Caco-2 (cell line): ENCODE data around the gene ZNRF1. TPM values are rescaled to one million over a fixed set of nuclear protein-coding genes. Genes with fewer than 3 reads are reported as not detected.
A peak's percentile ranks its signal among the peaks of the same experiment; 100 is the strongest.

Experiments
- BruUV-seq: library from RNA; stranded (reverse); fragments of 400-500 nt; replicated peaks from 2 replicates; lab custom pipeline; 2021; lab: Mats Ljungman, UMichigan
- CTCF ChIA-PET: fragments of 300-600 bp; sonication (Branson Sonifier 250); formaldehyde crosslinking; loops from one replicate; lab custom pipeline; 2022; ENCODE audit warnings: antibody characterized with exemption; lab: Charles Lee
- POLR2A ChIA-PET: fragments of 300-600 bp; sonication (Branson Sonifier 250); formaldehyde crosslinking; loops from one replicate; lab custom pipeline; 2022; ENCODE audit warnings: antibody characterized with exemption; lab: Charles Lee
- DNase-seq, 2 experiments: peaks; one replicate each; pipeline versions ENCODE4 v3.0.0 to v3.0.0-alpha.2; 2020 to 2022
- H3K27me3 ChIP-seq: replicated peaks from 2 replicates; pipeline ENCODE4 v1.6.0; 2011; ENCODE audit warnings: low read length; ENCODE audit not compliant: control insufficient read depth, insufficient read depth
- H3K36me3 ChIP-seq: 2 replicates; pipeline ENCODE4 v1.5.1; 2011; ENCODE audit warnings: low read length; ENCODE audit not compliant: control insufficient read depth, insufficient read depth
- H3K4me1 ChIP-seq: fragments of 250-450 bp; sonication (Bioruptor Pico); 2 replicates; pipeline ENCODE4 v1.5.1; 2020; ENCODE audit warnings: mild to moderate bottlenecking
- H3K4me3 ChIP-seq: 2 replicates; pipeline ENCODE4 v1.5.1; 2011; ENCODE audit warnings: low read depth, mild to moderate bottlenecking, control low read depth, low read length
- H3K9me3 ChIP-seq: fragments of 250-450 bp; sonication (Bioruptor Pico); 2 replicates; pipeline ENCODE4 v1.5.1; 2020; ENCODE audit warnings: mild to moderate bottlenecking, moderate library complexity
- H3K27ac Mint-ChIP-seq: one replicate; pipeline ENCODE4 v1.8.0; 2022; ENCODE audit warnings: mixed read lengths; ENCODE audit not compliant: unreplicated experiment
- H3K27me3 Mint-ChIP-seq: one replicate; pipeline ENCODE4 v1.8.0; 2022; ENCODE audit warnings: mixed read lengths; ENCODE audit not compliant: insufficient read depth, unreplicated experiment
- H3K36me3 Mint-ChIP-seq: one replicate; pipeline ENCODE4 v1.8.0; 2022; ENCODE audit warnings: mild to moderate bottlenecking, mixed read lengths; ENCODE audit not compliant: insufficient read depth, unreplicated experiment
- H3K4me1 Mint-ChIP-seq: one replicate; pipeline ENCODE4 v1.8.0; 2022; ENCODE audit warnings: low read depth, mixed read lengths; ENCODE audit not compliant: unreplicated experiment
- H3K4me3 Mint-ChIP-seq: one replicate; pipeline ENCODE4 v1.8.0; 2022; ENCODE audit warnings: mild to moderate bottlenecking, moderate library complexity, mixed read lengths; ENCODE audit not compliant: unreplicated experiment
- H3K9me3 Mint-ChIP-seq: one replicate; pipeline ENCODE4 v1.8.0; 2022; ENCODE audit warnings: mixed read lengths; ENCODE audit not compliant: unreplicated experiment
- CTCF ChIP-seq, 2 experiments: fragments of 200-600 bp in 1 of 2; IDR thresholded peaks; 1 replicate in 1 of 2; 2 replicates in 1 of 2; pipeline versions ENCODE4 v1.5.1 to v1.8.0; 2011 to 2022; ENCODE audit warnings: antibody characterized with exemption in 1 of 2, control low read depth in 1 of 2, inconsistent platforms in 1 of 2, low read depth in 1 of 2, low read length in 1 of 2, mild to moderate bottlenecking in 1 of 2, moderate library complexity in 1 of 2; ENCODE audit not compliant: insufficient read depth in 1 of 2, severe bottlenecking in 1 of 2, unreplicated experiment in 1 of 2
- intact Hi-C: fragments of 100-400 bp; cut with micrococcal nuclease; formaldehyde crosslinking; loops from one replicate; pipeline ENCODE4 v1.10.0; 2022; ENCODE audit not compliant: unreplicated experiment
- total RNA-seq: library from RNA; stranded (reverse); gene quantifications from 2 replicates; pipeline ENCODE4 v1.2.3, GENCODE V29; 2022

The ZNRF1 gene
- total RNA-seq, 1 experiment from 2014 or later: 68.6 TPM

- BruUV-seq: no TSS peak
- no peak for DNase-seq
- ChIA-PET POLR2A (no interaction called here), CTCF (interaction anchor here (2.8 kb wide), 1 partner anchor 120 kb away, joined by 23 read pairs; no protein-coding TSS in a partner anchor)
- H3K4me3 ChIP-seq: 0 out of 2 replicates have a peak overlapping the region, but pooled peaks have one; percentile 6
- no peaks in the 10 kb centered on the region for H3K27me3 Mint-ChIP-seq
- no peaks in the 10 kb centered on the region for H3K36me3 Mint-ChIP-seq
- peaks cover 35% of the 10 kb centered on the region for H3K4me1 Mint-ChIP-seq
- peak overlapping the region; percentile 64 for H3K4me3 Mint-ChIP-seq
- H3K4me1 ChIP-seq: peaks cover 66% of the 10 kb centered on the region
- H3K36me3 ChIP-seq: no peaks in the 10 kb centered on the region; the same call in 1 of the 2 replicates
- H3K27me3 ChIP-seq: no peaks in the 10 kb centered on the region
- no peaks in the 10 kb centered on the region for H3K9me3 Mint-ChIP-seq
- intact Hi-C loops: loop anchor here (2.0 kb wide), 1 partner anchor 80 kb away; no protein-coding TSS in a partner anchor
- no peaks in the 10 kb centered on the region for H3K9me3 ChIP-seq
- peak overlapping the region; percentile 50 for H3K27ac Mint-ChIP-seq
- TF ChIP-seq CTCF (IDR thresholded peaks at IDR 0.05; ENCODE audit: insufficient read depth in 1 of 2, low read depth in 1 of 2, low read length in 1 of 2, severe bottlenecking in 1 of 2, unreplicated experiment in 1 of 2): no peak
Observed at GRCh38 chr16:74990832-74991231, 8.0 kb upstream of the ZNRF1 start.

DNA sequence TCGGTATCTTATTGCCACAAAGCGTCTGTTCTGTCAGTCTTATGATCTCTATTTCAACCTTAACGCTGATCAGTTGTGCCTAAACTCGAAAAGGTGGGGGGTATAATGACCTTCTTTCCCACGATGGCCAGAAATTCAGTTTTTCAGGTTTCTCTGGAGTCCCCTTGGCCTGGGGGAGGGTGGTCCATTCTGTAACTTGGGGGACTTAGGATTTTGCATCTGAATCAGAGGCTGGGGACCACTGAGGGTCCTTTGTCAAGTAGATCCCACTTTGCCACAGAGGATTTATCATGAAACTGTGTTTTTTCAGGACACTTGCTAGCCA is 7.6 kb upstream of the ZNRF1 start:
- Mint-ChIP-seq H3K27me3 (no peaks in the 10 kb centered on the region), H3K4me3 (peak overlapping the region; percentile 64), H3K4me1 (peaks cover 35% of the 10 kb centered on the region), H3K27ac (peak overlapping the region; percentile 50), H3K36me3 (no peaks in the 10 kb centered on the region), H3K9me3 (no peaks in the 10 kb centered on the region)
- Histone ChIP-seq H3K36me3 (no peaks in the 10 kb centered on the region; the same call in 1 of the 2 replicates), H3K27me3 (no peaks in the 10 kb centered on the region), H3K4me1 (peaks cover 66% of the 10 kb centered on the region), H3K9me3 (no peaks in the 10 kb centered on the region), H3K4me3 (0 out of 2 replicates have a peak overlapping the region, but pooled peaks have one; percentile 6)
- ChIA-PET POLR2A (interaction anchor here (1.0 kb wide), 1 partner anchor 120 kb away, joined by 3 read pairs; no protein-coding TSS in a partner anchor), CTCF (interaction anchor here (0.6 to 2.8 kb wide), 5 partner anchors 77 to 526 kb away, joined by 4 to 23 read pairs (median 5); no protein-coding TSS in a partner anchor)
- no peak for DNase-seq
- intact Hi-C loops: loop anchor here (2.0 kb wide), 1 partner anchor 80 kb away; no protein-coding TSS in a partner anchor
- no peak for TF ChIP-seq CTCF (IDR thresholded peaks at IDR 0.05; ENCODE audit: insufficient read depth in 1 of 2, low read depth in 1 of 2, low read length in 1 of 2, severe bottlenecking in 1 of 2, unreplicated experiment in 1 of 2)
- no TSS peak for BruUV-seq

GRCh38 chr16:74991593-74992403 is 7.0 kb upstream of the ZNRF1 start:
- intact Hi-C loops: loop anchor here (2.0 kb wide), 1 partner anchor 79 kb away; no protein-coding TSS in a partner anchor
- Mint-ChIP-seq H3K27ac (peak overlapping the region; percentile 50), H3K36me3 (no peaks in the 10 kb centered on the region), H3K4me1 (peaks cover 40% of the 10 kb centered on the region), H3K9me3 (no peaks in the 10 kb centered on the region), H3K4me3 (peak overlapping the region; percentile 64), H3K27me3 (no peaks in the 10 kb centered on the region)
- H3K4me3 ChIP-seq: 0 out of 2 replicates have a peak overlapping the region, but pooled peaks have one; percentile 10
- CTCF ChIA-PET: interaction anchor here (0.6 to 2.8 kb wide), 6 partner anchors 76 to 526 kb away, joined by 3 to 23 read pairs (median 5); no protein-coding TSS in a partner anchor
- POLR2A ChIA-PET: interaction anchor here (0.6 to 1.0 kb wide), 2 partner anchors 73 to 119 kb away, joined by 3 read pairs; no protein-coding TSS in a partner anchor
- peaks cover 67% of the 10 kb centered on the region for H3K4me1 ChIP-seq
- H3K36me3 ChIP-seq: no peaks in the 10 kb centered on the region; the same call in 1 of the 2 replicates
- BruUV-seq: no TSS peak
- DNase-seq: peak; percentile 85 to 88
- no peak for TF ChIP-seq CTCF (IDR thresholded peaks at IDR 0.05; ENCODE audit: insufficient read depth in 1 of 2, low read depth in 1 of 2, low read length in 1 of 2, severe bottlenecking in 1 of 2, unreplicated experiment in 1 of 2)
- H3K27me3 ChIP-seq: no peaks in the 10 kb centered on the region
- no peaks in the 10 kb centered on the region for H3K9me3 ChIP-seq
